Body of pancreas (tissue), 4 donors: ENCODE data around the gene ITIH4.

ENCODE experiments used
- POLR2A ChIP-seq, 3 donors: fragments of 450-650 bp; IDR thresholded peaks; one replicate each; pipeline ENCODE4 v1.6.1; 2016; ENCODE audit warnings: antibody characterized with exemption in 3 of 3, mild to moderate bottlenecking in 2 of 3
- TF ChIP-seq, protein P1 (sequence below), 7 experiments: fragments of 450-650 bp in 4 of 7; fragments of 200-600 bp in 3 of 7; sonication (generic) in 3 of 7; IDR thresholded peaks; one replicate each; pipeline ENCODE4 v1.5.1; 2016 to 2019; ENCODE audit warnings: antibody characterized with exemption in 7 of 7

DNA sequence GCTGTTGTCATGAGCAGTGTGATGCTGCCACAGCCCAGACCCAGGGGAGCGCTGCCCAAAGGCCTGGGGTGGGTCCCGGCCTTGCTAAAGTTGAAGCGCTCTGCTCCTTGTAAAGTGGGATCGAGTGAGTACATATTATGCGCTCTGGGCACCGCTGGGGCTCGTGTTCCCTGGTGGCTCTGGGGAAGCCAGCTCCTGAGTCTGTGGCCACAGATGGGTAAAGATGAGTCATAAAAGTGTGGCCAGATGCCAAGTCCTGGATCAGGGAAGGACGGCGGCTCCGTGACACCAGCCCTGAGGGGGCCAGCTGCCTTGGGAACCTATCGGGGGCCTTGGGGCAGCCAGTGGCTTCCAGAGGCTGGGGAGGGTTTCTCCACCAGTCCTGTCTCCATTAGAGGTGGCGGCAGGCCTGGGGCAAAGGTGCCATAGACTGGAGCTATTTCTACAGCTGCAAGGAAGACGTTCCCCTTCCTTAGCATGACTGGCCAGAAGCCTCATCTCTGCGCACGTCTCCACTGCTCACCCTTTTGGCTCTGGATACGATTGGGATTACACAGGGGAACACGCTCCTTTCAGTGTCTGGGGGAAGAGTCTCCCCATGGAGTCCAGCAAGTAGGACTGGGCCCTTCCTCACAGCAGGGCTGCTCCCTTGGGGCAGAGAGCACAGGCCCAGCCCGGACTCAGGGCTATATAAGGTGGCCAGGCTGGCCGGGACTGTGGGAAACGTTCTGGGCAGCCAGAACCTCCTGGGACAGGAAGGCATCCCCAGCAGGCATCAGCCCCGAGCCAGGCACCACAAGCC lies 1.2 kb upstream of the ITIH4 start:
- TF ChIP-seq, protein P1, sequence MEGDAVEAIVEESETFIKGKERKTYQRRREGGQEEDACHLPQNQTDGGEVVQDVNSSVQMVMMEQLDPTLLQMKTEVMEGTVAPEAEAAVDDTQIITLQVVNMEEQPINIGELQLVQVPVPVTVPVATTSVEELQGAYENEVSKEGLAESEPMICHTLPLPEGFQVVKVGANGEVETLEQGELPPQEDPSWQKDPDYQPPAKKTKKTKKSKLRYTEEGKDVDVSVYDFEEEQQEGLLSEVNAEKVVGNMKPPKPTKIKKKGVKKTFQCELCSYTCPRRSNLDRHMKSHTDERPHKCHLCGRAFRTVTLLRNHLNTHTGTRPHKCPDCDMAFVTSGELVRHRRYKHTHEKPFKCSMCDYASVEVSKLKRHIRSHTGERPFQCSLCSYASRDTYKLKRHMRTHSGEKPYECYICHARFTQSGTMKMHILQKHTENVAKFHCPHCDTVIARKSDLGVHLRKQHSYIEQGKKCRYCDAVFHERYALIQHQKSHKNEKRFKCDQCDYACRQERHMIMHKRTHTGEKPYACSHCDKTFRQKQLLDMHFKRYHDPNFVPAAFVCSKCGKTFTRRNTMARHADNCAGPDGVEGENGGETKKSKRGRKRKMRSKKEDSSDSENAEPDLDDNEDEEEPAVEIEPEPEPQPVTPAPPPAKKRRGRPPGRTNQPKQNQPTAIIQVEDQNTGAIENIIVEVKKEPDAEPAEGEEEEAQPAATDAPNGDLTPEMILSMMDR (IDR thresholded peaks at IDR 0.05): no peak
- TF ChIP-seq POLR2A (IDR thresholded peaks at IDR 0.05): no peak
